Activated CD8-positive, alpha-beta memory T cell treated with anti-CD3 and anti-CD28 coated beads, Interleukin-2, amount 50 U/mL, for 24 hours (primary cell): ENCODE data around the gene CLMN.

ENCODE experiments used
- DNase-seq: peaks from one replicate; pipeline ENCODE4 v3.0.0-alpha.2; 2020; ENCODE audit errors: extremely low read depth

The CLMN gene

DNA sequence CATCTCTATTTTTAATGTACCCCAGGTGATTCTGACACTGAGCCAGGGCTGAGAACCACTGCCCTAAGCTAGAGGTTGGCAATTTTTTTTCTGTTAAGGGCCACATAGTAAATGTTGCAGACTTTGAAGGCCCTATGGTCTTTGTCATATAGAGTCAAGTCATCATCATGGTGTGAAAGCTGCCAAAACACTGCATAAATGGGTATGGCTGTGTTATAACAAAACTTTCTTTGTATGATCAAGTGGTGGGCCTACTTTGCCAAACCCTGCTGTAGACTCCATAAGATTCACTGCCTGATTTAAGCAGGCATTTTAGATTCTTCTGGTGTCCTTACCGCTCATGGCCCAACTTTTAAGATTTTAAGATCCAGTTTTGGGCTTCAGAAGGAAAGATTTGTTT is 76.8 kb downstream of the CLMN start:
- DNase-seq = no peak

DNA sequence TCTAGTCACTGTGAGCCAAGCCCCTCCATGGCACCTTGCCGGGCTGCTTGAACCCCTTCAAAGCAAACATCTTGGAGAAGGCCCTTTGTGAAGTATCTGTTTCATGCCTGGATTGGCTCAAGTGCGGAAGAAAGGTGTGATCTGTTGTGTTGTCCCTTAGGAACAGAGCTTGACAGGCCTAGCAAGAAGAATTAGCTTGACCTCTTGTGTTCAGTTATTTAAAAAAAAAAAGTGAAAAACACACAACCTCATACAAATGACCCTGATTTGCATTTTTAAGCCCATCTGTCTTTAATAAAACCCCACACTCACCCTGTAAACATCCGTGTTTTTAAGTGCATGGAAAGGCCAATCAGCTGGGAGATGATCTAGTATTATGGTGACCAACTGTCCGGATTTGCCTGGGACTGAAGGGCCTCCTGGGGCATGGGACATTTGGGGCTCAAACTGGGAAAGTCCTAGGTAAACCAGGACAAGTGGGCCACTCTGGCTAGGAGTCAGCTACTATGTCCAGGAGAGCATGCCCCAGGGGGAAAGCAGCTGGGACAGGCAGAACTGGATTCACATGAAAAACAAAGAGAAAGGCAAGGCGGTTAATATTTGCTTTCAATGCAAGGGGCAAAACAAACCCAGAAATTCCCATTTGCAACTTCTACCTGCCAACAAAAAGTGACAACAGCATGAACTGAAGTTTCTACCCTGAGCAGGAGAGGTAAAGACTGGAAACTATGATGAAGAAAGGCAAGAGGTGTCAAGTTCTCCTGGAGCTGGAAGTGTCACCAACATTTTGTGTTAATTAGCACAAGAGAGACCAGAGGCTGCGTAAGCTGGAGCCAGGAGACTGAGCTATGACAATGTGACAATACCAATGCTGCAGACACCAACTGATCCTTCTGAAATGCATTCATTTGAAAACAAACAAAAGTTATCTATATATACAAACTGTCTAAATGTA is 78.6 kb downstream of the CLMN start:
- DNase-seq = no peak

DNA sequence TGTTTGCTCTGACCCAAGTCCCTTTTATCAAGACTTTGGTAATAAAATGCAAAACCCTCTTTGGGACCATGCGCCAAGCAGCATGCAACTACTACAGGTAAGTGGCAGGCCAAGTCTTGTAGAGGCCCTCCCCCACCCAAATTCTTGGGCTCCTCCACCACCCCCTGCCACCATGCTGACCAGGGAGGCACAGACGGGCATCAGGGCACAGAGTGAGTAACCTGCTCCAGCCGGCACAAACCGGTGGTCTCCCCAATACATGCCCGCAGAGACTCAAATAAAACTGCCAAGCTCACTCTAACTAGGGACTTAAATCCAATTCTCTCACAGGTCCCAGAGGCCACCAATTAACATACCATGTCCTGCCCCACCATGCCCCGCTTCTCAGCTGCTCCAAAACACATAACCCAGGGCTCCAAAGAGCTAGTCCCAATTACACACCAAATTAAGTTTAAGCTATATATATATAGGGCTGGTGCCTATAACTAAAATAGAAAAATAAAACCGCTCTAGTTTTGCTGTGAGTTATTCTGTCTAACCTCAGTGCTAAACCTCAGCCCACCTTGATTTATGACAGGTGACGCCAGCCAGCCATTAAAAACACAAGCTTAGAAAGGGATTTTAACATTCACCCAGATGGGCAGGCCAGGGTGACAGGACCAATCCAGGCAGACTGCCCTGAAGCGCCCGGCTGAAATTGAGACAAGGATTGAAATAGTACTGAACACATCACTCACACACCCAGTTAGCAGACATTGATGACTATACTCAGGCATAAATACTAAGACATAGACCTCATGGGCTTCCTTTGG is 81.0 kb downstream of the CLMN start:
- DNase-seq = no peak

- DNase-seq = no peak
Measured at GRCh38 chr14:95237958-95238340, 81.8 kb downstream of the CLMN start.

DNA sequence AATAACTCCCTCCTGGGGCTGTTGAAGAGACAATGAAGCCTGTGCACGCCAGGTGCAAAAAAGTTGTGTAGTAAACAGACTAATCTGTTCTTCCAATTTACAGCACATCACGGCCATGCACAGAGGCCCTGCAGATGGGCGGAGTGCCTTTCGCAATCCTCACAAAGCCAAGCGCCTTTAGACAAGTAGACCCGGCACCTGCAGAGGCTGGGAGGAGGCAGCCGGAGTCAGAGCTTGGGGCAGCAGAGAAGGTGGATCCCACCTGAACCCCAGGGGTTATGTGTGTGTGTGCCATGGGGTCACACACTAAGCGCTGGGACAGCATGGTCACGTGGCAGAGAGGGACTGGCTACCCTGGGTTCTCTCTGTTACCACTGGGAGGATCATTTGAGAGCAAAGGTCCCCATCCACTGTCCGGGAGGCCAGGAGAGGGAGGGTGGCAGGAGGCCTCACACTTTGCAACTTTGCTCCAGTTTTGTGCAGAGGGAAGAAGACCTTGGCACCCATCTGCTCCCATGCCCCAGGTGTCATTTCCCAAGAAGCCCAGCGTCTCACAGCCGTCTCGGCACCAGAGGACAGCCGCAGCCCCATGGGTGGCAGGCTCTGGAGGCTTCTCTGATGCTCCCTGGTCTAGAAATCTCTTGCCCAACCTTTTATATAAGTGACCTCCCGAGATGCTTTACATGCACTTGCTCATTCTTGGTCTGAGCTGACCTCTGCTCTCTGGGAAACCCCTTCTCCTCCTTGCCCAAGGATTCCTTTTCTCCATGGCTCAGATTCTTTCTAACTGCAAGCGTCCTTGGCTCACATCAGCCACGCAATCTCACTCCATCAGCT is 82.4 kb downstream of the CLMN start:
- no peak for DNase-seq

GRCh38 chr14:95236221-95236620 is 83.5 kb downstream of the CLMN start:
- no peak for DNase-seq

DNA sequence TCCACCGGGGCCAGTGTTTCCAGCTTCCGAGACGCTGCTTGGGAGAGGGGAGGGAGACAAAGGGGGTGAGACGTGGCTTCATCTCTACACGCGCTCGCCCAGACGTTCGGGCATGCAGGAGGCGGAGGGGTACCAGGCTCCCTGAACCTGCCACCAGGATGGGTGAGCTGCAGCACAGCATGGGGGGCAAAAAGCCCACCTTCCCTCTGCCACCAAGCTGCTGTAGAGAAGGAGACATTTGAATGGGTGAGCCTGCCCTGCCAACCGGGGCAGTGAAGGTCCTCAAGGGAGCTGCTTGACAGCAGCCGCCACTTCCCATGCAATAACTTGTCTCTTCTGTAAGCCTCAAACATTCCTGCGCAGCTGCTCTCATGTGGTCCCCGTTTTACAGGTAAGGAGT is 83.9 kb downstream of the CLMN start:
- DNase-seq = no peak

DNA sequence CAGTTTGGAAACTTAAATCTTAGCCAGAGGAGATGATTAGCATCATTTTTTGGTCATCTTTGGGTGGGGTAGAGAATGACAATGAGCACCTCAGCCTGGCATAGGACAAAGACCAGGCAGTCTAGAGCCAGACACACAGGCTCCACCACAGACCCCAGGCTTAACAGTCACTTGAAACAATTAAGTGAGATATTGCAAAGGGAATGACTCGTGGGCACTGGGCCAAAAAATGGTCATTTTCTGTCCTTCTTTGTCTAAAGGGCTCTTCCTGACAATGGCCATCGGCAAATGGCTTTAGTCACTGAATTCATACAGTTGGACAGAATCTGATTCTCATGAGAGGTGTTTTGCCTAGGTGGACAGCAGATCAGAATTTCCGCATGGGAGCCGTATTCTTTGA is 84.4 kb downstream of the CLMN start:
- DNase-seq = no peak

GRCh38 chr14:95234426-95234825 is 85.3 kb downstream of the CLMN start:
- DNase-seq = no peak

- DNase-seq = no peak
Measured at GRCh38 chr14:95233702-95234241, 85.9 kb downstream of the CLMN start.

DNA sequence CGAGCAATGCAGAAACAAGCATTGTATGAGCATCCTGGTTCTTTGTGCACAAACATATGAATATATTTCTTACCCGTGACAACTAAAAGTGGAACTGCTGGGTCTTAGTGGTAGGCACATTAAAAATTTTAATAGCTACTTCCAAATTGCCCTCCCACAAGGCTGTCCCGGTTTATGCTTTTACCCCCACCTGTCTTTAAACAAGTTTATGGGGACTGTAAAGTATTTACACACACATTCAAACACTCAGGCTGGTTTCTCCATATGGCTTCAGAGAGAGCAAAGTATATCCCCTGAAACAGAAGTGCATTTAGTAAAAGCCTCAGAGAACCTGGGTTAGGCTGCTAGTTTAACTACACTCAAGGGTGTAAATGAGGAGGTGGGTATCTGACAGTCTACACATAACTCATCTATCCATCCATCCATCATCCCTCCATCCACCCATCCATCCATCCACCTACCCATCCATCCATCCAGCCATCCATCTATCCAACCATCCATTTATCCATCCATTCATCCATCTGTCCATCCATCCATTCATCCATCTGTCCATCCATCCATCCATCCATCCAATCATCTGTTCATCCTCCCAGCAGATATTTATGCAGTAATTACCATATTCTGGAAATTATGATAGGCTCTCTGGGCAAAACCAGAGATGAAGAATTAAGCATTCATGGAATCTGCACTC is 86.7 kb downstream of the CLMN start:
- no peak for DNase-seq

- DNase-seq = no peak
Measured at GRCh38 chr14:95231966-95232633, 87.6 kb downstream of the CLMN start.

DNA sequence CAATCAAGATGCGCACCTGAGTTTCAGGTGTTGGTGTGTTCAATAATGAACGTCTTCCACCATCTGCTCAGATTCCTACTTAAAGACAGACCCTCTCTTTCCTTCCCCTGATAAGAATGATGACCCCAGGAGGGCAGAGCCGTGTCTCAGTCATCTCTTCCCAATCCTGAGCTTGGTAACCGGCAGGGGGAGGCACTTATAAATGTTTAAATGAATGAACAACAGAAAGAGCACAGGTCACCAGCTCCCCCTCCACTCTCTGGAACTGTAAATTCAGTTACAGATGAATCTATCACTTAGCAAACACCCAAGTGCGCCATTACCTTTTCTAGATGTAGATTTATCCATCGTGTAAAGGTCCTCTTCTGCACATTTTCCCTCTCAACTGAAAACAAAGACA is 90.0 kb downstream of the CLMN start:
- DNase-seq = no peak

DNA sequence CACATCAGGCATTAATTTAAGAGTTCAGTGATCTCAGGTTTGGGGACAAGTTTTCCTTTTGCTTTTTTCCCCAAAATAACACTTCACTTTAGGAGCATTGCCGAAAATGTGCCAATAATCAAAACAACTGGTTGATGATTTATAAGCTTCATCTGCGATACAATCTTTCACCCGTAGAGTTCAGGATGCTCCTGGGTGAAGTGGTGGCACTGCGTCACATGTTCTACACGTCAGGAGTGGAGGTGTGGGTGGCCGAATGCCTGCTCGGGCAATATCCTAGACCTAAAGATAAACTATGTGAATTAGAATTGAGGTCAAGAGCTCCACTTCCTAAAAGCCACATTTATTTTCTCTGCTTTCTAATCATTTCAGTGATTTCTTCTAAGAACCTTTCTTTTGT is 91.5 kb downstream of the CLMN start:
- DNase-seq = no peak

GRCh38 chr14:95227279-95227860 is 92.3 kb downstream of the CLMN start:
- no peak for DNase-seq

DNA sequence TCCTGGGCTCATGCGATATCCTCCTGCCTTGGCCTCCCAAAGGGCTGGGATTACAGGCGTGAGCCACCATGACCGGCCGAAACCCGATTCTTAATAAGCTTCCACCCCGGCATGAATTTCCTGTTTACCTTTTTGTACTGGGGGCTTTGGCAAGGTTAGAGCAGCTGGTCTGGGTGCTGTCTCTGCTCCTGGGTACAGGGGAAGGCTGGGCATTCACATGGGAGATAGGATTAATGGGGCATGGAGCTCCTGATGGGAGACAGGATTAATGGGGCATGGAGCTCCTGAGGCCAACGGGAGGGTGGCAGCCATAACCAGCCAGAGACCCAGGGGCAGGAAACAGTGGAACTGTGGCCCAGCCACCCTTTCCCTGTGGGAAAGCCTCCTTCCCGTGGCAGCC is 92.9 kb downstream of the CLMN start:
- DNase-seq = no peak

- DNase-seq = no peak
Measured at GRCh38 chr14:95225251-95225887, 94.3 kb downstream of the CLMN start.

DNA sequence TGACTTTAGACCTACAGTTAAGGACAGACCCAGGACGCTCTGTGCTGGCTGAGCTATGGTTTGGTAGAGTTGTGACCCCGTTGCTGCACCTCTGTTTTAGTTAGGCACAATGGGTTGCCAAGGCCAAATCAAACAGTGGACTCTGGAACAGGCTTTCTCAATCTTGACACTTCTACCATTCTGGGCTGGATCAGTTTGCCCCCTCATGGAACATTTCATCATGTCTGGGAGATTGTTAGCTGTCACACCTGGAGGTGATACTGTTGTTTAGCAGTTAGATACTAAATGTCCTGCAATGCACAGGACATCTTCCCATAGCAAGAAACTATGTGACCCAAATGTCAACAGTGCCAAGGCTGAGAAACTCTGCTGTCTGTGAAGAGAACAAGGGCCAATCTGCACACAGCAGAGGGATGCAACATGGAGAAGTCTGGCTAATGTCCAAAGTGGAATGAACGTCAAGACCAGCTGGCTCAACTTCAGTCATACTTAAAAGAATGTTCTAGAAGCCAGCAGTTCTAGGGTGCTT is 96.8 kb downstream of the CLMN start:
- DNase-seq = no peak

DNA sequence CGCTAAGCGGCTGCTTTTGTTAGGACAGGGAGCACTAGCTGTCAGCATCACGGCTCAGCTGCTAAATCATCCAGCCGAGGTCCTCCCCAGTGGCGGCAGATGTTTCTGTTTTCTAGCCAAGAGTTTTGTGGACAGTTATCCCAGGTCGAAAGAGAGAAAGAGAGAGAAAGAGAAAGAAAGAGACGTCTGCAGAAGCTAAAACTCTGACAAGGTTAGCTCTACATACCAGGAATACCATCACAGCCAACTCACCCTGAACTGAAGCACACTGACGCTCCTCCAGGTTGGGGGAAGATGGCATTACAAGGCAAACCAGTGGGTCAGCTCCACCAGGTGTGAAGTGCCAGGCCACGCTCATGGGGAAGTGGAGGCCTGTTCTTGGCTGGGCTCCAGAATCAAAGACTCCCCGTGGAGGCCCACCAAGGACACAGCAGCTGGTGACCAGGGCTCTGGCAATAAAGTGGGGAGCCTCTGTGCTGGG is 97.5 kb downstream of the CLMN start:
- DNase-seq = no peak
